GM23338 (cell line): ENCODE data around the gene HNRNPA1. TPM values are rescaled to one million over a fixed set of nuclear protein-coding genes. Genes with fewer than 3 reads are reported as not detected.

Source experiments
- ATAC-seq: fragments of 200-7000 bp; cut with Tn5 transposase; 3 replicates; pipeline ENCODE4 v1.9.1; 2020
- DNase-seq: peaks from one replicate; pipeline ENCODE4 v3.0.0-alpha.2; 2015; ENCODE audit warnings: low spot score
- H2AFZ ChIP-seq: fragments of 200-600 bp; sonication (generic); 2 replicates; pipeline ENCODE4 v1.8.0; 2016; ENCODE audit warnings: antibody characterized with exemption, mild to moderate bottlenecking, moderate library complexity
- H3F3A ChIP-seq: fragments of 200-600 bp; sonication (generic); replicated peaks from 2 replicates; pipeline ENCODE4 v1.8.0; 2017; ENCODE audit warnings: antibody characterized with exemption, mixed run types, low read depth
- H3K27ac ChIP-seq: fragments of 200-600 bp; sonication (generic); 2 replicates; pipeline ENCODE4 v1.6.1; 2016; ENCODE audit warnings: low read depth
- H3K27me3 ChIP-seq: fragments of 200-600 bp; sonication (generic); 2 replicates; pipeline ENCODE4 v1.8.0; 2016; ENCODE audit warnings: mild to moderate bottlenecking, mixed run types, moderate library complexity; ENCODE audit not compliant: insufficient read depth
- H3K36me3 ChIP-seq: fragments of 200-600 bp; sonication (generic); 2 replicates; pipeline ENCODE4 v1.8.0; 2016; ENCODE audit warnings: mild to moderate bottlenecking; ENCODE audit not compliant: insufficient read depth
- H3K4me1 ChIP-seq: fragments of 200-600 bp; sonication (generic); 2 replicates; pipeline ENCODE4 v1.8.0; 2016; ENCODE audit warnings: mild to moderate bottlenecking, moderate library complexity; ENCODE audit not compliant: insufficient read depth
- H3K4me2 ChIP-seq: fragments of 200-600 bp; sonication (generic); 2 replicates; pipeline ENCODE4 v1.7.1; 2017; ENCODE audit warnings: mixed run types
- H3K4me3 ChIP-seq: fragments of 200-600 bp; sonication (generic); 2 replicates; pipeline ENCODE4 v1.6.1; 2016; ENCODE audit warnings: mixed run types
- H3K79me2 ChIP-seq: fragments of 200-600 bp; sonication (generic); replicated peaks from 2 replicates; pipeline ENCODE4 v1.8.0; 2017; ENCODE audit warnings: mild to moderate bottlenecking; ENCODE audit not compliant: insufficient read depth
- H3K9me2 ChIP-seq: fragments of 200-600 bp; sonication (generic); 2 replicates; pipeline ENCODE4 v1.8.0; 2017; ENCODE audit not compliant: insufficient read depth
- H4K20me1 ChIP-seq: fragments of 200-600 bp; sonication (generic); replicated peaks from 2 replicates; pipeline ENCODE4 v1.8.0; 2017; ENCODE audit warnings: mild to moderate bottlenecking; ENCODE audit not compliant: insufficient read depth
- H3K27ac Mint-ChIP-seq: 2 replicates; pipeline ENCODE4 v1.8.0; 2020; ENCODE audit warnings: inconsistent platforms, mild to moderate bottlenecking, moderate library complexity, mixed read lengths
- H3K27me3 Mint-ChIP-seq: 3 replicates; pipeline ENCODE4 v1.8.0; 2022; ENCODE audit warnings: low read depth, mild to moderate bottlenecking, moderate library complexity, mixed read lengths, inconsistent platforms; ENCODE audit not compliant: insufficient read depth, poor library complexity
- H3K36me3 Mint-ChIP-seq: 3 replicates; pipeline ENCODE4 v1.8.0; 2021; ENCODE audit warnings: low read depth, mild to moderate bottlenecking, inconsistent platforms, moderate library complexity, mixed read lengths
- H3K4me1 Mint-ChIP-seq: 3 replicates; pipeline ENCODE4 v1.8.0; 2020; ENCODE audit warnings: mild to moderate bottlenecking, inconsistent platforms, mixed read lengths
- H3K4me3 Mint-ChIP-seq: 3 replicates; pipeline ENCODE4 v1.8.0; 2021; ENCODE audit warnings: moderate library complexity, mild to moderate bottlenecking, inconsistent platforms, mixed read lengths
- H3K9me3 Mint-ChIP-seq: 3 replicates; pipeline ENCODE4 v1.8.0; 2020; ENCODE audit warnings: moderate library complexity, mild to moderate bottlenecking, inconsistent platforms, mixed read lengths
- EZH2phosphoT487 ChIP-seq: fragments of 200-600 bp; sonication (generic); IDR thresholded peaks from one replicate; pipeline ENCODE4 v1.8.1; 2018; ENCODE audit warnings: antibody characterized with exemption; ENCODE audit not compliant: unreplicated experiment
- JUNB ChIP-seq: IDR thresholded peaks from one replicate; pipeline ENCODE4 v1.6.1; 2016; ENCODE audit warnings: antibody characterized with exemption; ENCODE audit not compliant: unreplicated experiment
- NANOG ChIP-seq: IDR thresholded peaks from 2 replicates; pipeline ENCODE4 v1.6.1; 2016; ENCODE audit warnings: antibody characterized with exemption, borderline replicate concordance
- POLR2AphosphoS5 ChIP-seq: IDR thresholded peaks from 2 replicates; pipeline ENCODE4 v1.6.1; 2016; ENCODE audit warnings: antibody characterized with exemption, low read depth
- STAT1 ChIP-seq: IDR thresholded peaks from one replicate; pipeline ENCODE4 v1.6.1; 2016; ENCODE audit warnings: antibody characterized with exemption; ENCODE audit not compliant: unreplicated experiment
- ZNF114 ChIP-seq: fragments of 250-450 bp; sonication (Bioruptor Pico); IDR thresholded peaks from 2 replicates; pipeline ENCODE4 v1.5.0; 2020; ENCODE audit warnings: mild to moderate bottlenecking, moderate library complexity
- ZNF331 ChIP-seq: fragments of 250-450 bp; sonication (Bioruptor Pico); IDR thresholded peaks from 2 replicates; pipeline ENCODE4 v1.5.0; 2020; ENCODE audit warnings: low read depth, mild to moderate bottlenecking, moderate library complexity
- polyA plus RNA-seq: library from polyadenylated mRNA; unstranded; fragments of >200 nt; fragmentation: Nextera tagmentation; extraction: Ambion mirVana; gene quantifications from 2 replicates; pipeline ENCODE4 v1.2.1, GENCODE V29; 2016
- total RNA-seq: library from RNA; depleted of rRNA; stranded (reverse); fragments of >200 nt; shearing (Covaris generic); gene quantifications from 2 replicates; pipeline ENCODE4 v1.2.3, GENCODE V29; 2014
- TF ChIP-seq, protein P1 (sequence below): IDR thresholded peaks from one replicate; pipeline ENCODE4 v1.6.1; 2018; ENCODE audit warnings: antibody characterized with exemption; ENCODE audit not compliant: unreplicated experiment
- TF ChIP-seq, protein P2 (sequence below), 2 experiments: fragments of 200-600 bp in 1 of 2; sonication (generic) in 1 of 2; conservative IDR thresholded peaks; 2 replicates each; pipeline versions ENCODE4 v1.5.1 to v1.6.1; 2016 to 2017; ENCODE audit warnings: antibody characterized with exemption in 2 of 2, low read depth in 2 of 2, mild to moderate bottlenecking in 2 of 2, moderate library complexity in 1 of 2

HNRNPA1 gene
- total and polyA plus RNA-seq, 2 experiments from 2014 or later = 1,104 to 2,576 TPM

DNA sequence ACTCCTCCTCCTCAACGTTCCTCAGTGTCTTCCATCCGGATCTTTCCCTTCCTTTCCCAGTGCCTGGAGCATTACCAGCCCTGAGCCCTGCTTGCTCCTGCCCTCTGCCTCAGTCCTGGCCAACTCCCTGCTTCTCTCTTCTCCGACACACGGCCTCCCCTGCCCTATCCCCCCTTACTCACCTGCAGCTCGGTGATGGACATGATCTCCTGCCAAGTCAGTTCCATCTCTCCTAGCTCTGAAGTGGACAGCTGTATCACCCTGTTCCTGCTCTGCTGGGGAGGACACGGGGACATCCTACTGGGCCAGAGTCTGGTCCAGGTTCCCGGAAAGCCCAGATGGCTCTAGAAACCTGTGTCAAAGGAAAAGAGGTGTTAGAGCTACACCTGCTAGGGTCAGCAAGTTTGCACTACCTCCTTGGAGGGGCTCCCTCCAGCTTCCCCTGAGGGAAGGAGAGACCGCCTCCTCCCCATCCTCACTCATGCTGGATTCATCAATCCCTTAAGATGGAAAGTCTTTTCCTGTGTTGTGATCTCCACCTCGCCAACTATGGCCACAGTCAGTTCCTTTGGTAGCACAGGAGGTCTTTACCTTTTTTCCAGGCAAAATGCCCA is 14.5 kb downstream of the HNRNPA1 start (continued):
- TF ChIP-seq, protein P1, sequence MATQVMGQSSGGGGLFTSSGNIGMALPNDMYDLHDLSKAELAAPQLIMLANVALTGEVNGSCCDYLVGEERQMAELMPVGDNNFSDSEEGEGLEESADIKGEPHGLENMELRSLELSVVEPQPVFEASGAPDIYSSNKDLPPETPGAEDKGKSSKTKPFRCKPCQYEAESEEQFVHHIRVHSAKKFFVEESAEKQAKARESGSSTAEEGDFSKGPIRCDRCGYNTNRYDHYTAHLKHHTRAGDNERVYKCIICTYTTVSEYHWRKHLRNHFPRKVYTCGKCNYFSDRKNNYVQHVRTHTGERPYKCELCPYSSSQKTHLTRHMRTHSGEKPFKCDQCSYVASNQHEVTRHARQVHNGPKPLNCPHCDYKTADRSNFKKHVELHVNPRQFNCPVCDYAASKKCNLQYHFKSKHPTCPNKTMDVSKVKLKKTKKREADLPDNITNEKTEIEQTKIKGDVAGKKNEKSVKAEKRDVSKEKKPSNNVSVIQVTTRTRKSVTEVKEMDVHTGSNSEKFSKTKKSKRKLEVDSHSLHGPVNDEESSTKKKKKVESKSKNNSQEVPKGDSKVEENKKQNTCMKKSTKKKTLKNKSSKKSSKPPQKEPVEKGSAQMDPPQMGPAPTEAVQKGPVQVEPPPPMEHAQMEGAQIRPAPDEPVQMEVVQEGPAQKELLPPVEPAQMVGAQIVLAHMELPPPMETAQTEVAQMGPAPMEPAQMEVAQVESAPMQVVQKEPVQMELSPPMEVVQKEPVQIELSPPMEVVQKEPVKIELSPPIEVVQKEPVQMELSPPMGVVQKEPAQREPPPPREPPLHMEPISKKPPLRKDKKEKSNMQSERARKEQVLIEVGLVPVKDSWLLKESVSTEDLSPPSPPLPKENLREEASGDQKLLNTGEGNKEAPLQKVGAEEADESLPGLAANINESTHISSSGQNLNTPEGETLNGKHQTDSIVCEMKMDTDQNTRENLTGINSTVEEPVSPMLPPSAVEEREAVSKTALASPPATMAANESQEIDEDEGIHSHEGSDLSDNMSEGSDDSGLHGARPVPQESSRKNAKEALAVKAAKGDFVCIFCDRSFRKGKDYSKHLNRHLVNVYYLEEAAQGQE = no peak
- no peak for TF ChIP-seq ZNF331
- TF ChIP-seq ZNF114 (CRISPR knock-in tag) = no peak
- no peak for TF ChIP-seq STAT1
- TF ChIP-seq POLR2AphosphoS5 = no peak
- no peak for TF ChIP-seq JUNB
- TF ChIP-seq, protein P2, sequence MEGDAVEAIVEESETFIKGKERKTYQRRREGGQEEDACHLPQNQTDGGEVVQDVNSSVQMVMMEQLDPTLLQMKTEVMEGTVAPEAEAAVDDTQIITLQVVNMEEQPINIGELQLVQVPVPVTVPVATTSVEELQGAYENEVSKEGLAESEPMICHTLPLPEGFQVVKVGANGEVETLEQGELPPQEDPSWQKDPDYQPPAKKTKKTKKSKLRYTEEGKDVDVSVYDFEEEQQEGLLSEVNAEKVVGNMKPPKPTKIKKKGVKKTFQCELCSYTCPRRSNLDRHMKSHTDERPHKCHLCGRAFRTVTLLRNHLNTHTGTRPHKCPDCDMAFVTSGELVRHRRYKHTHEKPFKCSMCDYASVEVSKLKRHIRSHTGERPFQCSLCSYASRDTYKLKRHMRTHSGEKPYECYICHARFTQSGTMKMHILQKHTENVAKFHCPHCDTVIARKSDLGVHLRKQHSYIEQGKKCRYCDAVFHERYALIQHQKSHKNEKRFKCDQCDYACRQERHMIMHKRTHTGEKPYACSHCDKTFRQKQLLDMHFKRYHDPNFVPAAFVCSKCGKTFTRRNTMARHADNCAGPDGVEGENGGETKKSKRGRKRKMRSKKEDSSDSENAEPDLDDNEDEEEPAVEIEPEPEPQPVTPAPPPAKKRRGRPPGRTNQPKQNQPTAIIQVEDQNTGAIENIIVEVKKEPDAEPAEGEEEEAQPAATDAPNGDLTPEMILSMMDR (conservative IDR thresholded peaks at IDR 0.05; ENCODE audit: low read depth in 2 of 2) = no peak
- TF ChIP-seq NANOG = no peak

GRCh38 chr12:54296393-54297099 is 16.0 kb downstream of the HNRNPA1 start:
- DNase-seq (no peak), ATAC-seq (no peak)
- no peak overlapping the region for H3K27ac ChIP-seq
- H3K4me1 ChIP-seq = peaks cover 19% of the 10 kb centered on the region
- no peaks in the 10 kb centered on the region for H3K36me3 ChIP-seq
- TF ChIP-seq JUNB (no peak), EZH2phosphoT487 (no peak)
- TF ChIP-seq, protein P2 (conservative IDR thresholded peaks at IDR 0.05; ENCODE audit: low read depth in 2 of 2) = no peak
- peaks cover 23% of the 10 kb centered on the region for H3K4me1 Mint-ChIP-seq
- H3K4me3 Mint-ChIP-seq = no peak overlapping the region
- H4K20me1 ChIP-seq = no peaks in the 10 kb centered on the region
- no peak overlapping the region for H3K27ac Mint-ChIP-seq
- peaks cover 15% of the 10 kb centered on the region for H3K27me3 ChIP-seq
- no peaks in the 10 kb centered on the region for H3K9me3 Mint-ChIP-seq
- H3K79me2 ChIP-seq = no peaks in the 10 kb centered on the region
- H3K9me2 ChIP-seq = no peaks in the 10 kb centered on the region
- H3K4me2 ChIP-seq = no peak overlapping the region
- H3K27me3 Mint-ChIP-seq = peaks cover 20% of the 10 kb centered on the region
- peaks cover 6% of the 10 kb centered on the region for H3F3A ChIP-seq
- no peak overlapping the region for H2AFZ ChIP-seq
- H3K36me3 Mint-ChIP-seq = no peaks in the 10 kb centered on the region; the same call in 2 of the 3 replicates
- H3K4me3 ChIP-seq = no peak overlapping the region
